CD4-positive, alpha-beta T cell treated with Interleukin-17A for 4 hours (primary cell): ENCODE data around the gene ADGRB3.
"Not testable (repeated sequence)": the region's sequence is repeated elsewhere in the genome, so short reads cannot be mapped to it uniquely, and the experiment has no call there.

Experiments
- DNase-seq: peaks from one replicate; pipeline ENCODE4 v3.0.0-alpha.2; 2020; ENCODE audit warnings: mixed read lengths

Gene ADGRB3

DNA sequence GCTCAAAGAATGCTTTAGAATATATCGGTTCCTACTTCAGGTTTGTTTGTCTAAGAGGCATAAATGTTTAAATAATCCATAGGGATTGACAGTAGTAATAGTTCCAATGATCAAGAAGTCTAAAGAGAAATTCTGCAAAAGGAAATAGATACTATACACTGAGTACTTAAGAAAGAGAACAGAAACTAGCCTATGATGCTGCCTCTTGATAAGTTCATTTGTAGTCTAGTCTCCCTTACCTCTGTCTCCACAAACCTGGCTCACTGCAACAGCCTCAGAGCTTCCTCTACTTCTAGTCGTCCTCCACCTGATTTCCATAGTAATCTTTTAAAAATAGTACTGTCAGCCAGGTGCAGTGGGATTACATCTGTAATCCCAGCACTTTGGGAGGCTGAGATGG is 650.0 kb downstream of the ADGRB3 start:
- DNase-seq = no peak

DNA sequence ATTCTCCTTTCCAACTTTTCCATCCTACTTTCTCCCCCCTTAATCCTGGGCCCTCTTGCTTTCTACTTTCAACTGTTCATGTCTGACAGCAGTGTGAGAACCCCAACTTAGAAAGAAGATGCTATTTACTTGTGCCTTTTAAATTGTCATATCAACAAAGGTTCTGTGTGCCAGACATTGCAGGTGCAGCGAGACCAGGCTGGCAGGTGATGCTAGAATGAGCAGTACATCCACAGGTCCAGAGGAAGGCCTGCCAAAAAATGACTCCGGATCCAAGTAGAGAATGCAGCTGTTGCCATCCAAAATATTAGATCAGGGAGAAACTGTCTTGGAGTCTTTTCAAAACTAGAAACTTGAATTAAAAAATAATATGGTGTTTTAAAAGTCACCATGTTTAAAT is 651.2 kb downstream of the ADGRB3 start:
- no peak for DNase-seq

DNA sequence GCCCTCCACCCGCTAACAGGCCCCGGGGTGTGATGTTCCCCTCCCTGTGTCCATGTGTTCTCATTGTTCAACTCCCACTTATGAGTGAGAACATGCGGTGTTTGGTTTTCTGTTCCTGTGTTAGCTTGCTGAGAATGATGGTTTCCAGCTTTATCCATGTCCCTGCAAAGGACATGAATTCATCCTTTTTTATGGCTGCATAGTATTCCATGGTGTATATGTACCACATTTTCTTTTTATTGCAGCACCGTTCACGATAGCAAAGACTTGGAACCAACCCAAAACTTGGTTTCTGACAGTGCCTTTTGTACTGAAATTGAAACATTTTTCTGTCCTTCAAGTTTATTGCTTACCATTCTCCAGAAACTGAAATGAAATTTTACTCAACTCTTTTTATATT is 653.1 kb downstream of the ADGRB3 start:
- not testable (repeated sequence) for DNase-seq

DNA sequence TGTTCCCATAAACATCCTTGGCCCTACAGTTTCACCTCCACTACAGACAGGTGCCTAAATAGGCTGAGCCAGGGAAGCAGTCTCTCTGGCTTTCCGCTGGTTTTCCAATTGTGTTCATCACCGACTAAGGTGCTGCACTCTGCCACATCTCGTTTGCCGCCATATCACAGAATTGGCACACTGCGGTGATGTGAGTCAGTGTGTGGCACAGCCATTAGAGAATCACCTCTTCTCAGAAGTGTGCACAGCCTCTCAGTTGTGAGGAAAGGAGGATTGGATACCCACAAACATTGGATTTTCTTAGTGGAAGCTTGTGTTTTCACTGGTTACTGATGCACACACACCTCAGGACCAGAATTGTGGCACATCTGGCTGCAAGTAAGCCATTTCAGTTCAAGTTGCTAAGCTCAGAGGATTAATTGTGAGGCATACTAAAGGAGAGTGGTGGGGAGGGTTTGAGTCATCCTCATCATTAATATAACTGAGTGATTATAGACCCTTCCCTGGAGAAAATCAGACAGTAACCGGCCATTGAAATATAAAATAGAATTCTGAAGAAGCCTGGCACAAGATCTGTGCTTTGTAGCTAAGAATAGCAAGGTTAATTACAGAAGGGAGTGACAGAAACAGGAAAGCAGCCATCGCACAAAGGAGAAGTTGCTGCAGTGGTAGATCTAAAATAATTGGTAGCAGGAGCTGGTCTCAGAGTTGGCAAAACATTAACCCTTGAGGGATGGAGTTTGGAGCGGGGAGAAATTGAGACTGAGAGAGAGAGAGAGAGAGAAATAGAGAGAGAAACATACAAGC is 654.8 kb downstream of the ADGRB3 start:
- no peak for DNase-seq

DNA sequence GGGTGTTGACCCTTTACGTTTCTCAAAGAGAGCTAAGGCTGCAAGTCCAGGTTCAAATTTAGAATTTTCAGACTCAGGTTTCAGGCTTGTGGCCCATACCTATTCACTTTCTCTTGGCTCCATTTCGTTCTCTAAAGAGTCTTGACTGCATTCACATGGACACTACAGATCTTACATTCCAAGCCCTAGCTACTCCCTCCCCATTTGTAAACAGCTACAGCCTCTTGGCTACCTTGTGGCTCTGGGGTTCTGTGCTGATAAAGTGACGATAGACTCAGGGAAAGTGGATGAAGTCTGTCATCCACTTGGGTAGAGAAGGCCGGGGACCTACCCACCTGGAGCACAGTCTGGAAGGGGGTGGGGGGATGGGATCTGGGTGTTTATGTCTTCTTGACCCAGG is 658.4 kb downstream of the ADGRB3 start:
- no peak for DNase-seq

DNA sequence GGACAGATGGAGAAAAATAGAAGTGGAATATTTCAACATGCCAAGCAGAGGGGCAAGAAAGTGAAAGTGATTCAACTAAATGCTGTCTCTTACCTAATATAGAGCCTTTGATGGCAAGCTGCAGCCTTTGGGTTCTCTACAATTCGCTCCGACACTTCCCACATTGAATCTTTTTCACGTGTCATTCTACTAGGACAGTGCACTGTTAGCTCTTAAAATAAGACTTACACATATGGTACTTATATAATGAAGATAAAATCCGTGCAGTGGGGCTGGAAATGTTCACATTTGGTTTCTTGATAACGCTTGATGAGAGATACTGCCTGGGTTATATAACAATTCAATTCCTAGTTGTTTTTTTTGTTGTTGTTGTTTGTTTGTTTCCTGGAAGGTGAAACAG is 659.3 kb downstream of the ADGRB3 start:
- DNase-seq = no peak

DNA sequence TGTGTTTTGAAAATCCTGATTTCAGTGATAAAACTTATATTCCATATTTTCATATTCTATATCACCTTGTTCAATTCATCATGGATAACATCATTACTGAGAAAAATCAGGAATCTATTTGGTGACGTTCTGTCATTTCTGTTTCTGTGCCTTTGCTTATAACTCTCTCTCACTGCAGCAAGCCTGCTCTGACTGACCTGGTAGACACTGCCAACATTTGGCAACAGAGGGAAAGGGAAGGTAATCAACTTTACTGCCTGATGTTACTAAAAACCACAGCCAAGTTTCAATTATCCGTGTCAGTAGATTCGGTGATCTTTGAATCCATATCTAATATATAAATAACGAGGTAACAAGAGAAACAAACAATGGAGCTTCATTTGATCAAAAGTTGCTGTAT is 659.8 kb downstream of the ADGRB3 start:
- DNase-seq = no peak

DNA sequence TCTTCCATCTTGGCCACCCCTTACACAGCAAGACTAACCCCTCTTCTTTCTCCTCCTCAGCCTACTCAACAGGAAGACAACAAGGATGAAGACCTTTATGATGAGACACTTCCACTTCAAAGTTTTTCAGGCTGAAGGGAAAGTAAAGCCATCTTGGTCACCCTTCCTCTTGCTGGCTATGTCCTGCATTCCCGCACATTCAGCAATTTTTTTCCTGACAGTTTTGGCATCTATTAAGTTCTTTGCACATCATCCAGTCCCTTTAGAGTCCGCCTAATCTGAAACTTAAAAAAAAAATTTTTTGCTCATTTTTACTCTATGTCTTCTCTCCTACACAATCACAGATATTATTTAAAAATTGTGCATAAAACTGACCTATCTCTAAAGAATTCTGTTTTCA is 668.3 kb downstream of the ADGRB3 start:
- DNase-seq = no peak

DNA sequence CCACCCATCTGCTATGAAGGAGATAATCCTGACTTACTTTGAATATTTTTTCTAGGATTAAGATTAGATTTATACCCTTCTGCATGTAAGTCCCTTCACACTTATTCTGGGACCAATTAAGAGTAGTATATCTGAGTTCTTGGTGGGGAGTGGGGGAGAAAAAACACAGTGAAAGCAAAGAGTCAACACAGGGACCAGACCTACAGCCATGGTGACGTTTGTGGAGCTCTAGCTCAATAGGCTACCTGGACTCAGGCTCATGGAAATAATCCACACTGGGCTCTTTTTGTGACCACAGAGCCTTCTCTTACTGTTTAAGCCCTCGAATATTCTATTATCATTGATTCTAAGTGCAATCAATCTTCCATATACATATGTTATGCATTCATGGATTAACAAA is 670.4 kb downstream of the ADGRB3 start:
- DNase-seq = no peak

DNA sequence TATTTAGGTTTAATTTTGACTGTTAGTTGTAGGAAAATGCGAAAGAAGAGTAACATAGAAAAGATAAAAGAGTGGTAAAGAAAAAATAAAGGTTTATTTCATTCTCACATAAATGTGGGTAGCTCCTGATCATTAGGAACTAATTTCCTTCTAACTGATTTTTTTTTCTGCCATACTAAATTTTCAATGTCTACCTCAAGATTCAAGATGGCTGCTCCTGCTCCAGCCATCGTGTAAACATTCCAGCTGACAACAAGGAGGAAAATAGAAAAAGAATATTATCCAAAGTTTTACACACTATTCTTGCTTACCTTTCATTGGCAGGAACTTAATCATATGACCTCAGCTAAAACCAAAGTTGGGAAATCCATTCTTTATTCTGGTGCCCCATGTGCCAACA is 673.5 kb downstream of the ADGRB3 start:
- no peak for DNase-seq

DNA sequence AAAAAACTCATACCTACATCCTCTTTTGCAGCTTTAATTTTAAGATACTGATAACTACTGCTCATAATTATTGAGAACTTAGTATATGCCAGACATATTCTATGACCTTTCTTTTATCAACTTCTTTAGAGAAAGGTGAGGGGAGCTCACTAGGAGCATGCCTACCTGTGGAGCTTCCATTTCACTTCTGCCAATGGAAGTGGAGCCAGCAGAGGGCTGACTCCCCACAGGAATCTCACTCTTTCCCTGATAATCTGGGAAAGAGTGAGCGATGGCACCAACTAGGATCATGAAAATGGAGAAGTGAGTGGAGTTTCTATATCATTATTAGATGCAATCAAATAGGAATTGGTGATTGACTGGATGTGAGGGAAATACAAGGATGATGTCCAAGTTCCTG is 676.8 kb downstream of the ADGRB3 start:
- DNase-seq = no peak

DNA sequence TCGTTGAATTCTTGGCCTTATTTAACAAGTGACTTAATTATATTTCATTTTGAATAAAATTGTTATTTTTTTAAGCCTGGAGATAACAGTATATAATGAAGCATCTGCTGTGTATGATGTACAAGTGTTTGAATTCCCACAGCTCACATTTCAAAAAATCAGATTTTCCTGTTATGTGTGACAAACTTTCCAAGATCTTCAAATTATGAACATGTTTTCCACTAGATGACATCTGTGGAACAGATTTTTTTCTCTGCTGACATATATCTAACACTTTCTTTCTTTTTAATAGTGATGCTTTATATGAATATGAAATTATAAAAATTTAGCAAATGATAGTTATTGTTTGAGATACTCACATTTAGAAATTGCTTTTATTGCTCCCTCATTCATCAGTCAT is 678.9 kb downstream of the ADGRB3 start:
- DNase-seq = no peak

DNA sequence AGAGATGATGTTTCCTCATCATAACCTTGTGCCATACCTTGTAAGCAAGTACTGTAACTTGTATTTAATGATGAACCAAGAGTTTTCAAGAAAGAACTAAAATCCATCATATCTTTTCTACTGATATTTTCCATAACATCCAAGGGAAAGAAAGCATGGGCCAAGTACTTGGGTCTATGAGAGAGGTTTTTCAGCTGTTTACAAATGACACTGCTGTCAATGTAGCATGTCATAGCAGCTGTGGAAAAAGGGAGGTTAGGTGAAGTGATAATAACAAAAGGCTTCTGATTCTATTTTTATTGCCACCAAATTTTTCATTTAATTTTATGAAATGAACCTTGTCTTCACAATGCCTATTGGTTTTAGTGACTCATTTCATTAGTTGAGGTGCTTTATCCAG is 679.4 kb downstream of the ADGRB3 start:
- no peak for DNase-seq

DNA sequence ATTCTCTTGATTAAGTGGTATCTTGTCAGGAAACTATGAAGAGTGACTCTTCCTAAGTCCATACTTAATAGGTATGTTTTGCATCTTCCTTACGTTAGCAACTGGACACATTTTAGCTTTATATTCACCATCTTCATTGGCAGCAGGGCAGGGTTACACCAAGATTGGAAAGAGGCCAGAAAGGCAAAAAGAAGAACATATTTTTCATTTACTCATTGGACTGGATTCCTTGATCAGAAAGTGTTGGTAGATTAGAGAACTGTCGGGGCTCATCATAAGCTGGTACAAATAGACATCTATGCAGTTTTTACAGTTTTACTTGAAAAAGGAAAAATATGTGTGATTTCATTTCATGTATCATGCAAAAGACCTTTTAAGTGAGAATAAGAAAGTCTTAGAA is 696.8 kb downstream of the ADGRB3 start:
- DNase-seq = no peak

DNA sequence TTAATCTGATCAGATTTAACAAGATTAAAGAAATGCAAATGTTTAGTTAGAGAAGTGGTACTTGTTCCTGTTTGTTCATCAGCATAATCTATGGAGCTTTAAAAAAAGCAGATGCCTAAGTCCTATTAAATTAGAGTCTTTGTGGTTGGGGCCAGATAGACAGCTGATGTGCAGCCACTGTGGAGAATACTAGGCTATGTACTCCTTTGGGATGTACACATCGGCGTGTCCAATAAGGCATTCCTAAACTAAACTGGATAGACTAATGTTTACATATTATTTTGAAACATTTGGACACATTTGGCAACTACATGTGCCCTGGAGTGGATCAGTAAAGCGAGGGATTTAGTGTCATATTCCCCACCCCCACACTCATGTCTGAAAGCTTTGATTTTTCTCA is 702.2 kb downstream of the ADGRB3 start:
- DNase-seq = no peak

DNA sequence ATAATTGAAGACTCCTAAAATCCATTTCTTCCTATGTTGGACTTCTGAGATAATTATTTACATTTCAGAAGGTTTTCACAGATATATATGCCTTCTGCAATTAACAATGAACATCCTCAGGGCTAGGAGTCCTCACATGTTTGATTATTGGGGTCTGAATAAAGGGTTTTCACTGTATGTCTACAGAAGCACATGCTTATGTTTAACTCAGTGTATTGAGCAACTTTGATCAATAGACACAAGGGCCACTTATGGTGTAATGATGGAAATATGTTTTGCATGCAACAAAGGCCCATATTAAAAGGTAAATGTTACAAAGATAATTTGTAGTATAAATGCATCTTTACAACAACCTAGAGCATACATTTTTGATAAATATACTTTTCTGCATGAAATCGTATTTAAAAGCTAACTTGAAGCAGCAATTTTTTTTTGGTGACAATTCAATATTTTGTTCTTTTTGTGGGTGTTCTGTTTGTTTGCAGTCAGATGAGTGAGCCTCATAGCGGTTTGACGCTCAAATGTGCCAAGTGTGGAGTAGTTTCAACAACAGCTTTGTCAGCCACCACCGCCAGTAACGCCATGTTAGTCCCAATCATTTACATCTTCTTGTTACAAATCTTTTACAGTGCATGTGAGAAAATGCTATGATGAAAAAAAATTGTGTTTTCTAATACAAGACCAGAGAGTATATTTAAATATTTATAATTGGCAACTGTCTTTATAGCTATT is 703.5 kb downstream of the ADGRB3 start:
- DNase-seq = no peak

DNA sequence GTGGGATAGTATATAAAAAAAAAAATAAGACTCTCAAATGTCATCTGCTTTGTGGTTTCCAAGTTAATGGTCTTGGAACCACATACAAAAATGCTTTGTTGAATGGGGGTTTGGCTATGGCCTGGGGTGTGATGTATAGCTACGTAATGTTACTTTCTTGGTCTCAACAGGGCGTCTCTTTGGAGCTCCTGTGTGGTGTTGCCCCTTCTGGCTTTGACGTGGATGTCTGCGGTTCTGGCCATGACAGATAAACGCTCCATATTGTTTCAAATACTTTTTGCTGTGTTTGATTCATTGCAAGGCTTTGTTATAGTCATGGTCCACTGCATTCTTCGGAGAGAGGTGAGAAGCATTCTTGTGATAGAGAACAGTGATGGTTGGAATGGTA is 704.1 kb downstream of the ADGRB3 start:
- no peak for DNase-seq

DNA sequence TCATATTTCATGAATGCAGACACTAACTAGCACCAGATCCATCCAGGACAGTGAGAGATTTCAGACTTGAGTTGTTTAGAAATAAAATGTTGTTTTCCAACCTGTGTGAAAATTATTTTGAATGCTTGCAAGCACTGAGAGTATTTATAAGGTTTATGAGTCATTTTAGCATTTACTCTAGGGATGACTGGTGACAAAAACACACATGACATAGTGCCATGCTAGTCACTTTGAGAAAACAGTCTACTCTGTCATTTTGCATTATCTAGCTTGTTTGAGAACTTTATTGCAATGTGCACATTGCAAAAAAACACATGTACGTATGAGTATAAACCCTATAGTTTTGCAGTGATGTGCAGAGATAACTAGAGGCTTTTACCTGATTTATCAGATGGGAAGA is 705.1 kb downstream of the ADGRB3 start:
- no peak for DNase-seq

DNA sequence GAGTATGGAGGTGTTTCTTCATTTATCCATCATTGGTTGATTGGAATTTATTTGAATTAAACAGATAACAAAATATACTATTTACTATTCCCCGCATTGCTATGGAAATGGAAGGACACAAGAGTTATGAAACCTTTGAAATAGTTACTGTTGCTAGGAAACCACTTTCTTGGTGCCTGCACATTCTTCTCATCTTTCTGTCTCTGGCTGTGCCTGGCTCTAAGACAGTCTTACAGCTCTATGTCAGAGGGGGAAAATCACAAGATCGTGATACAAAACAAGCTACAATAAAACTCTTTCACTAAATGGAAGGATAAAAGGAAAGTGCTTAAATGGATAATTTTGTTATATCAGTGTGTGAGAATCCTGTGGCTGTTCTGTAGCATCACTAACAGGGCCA is 708.8 kb downstream of the ADGRB3 start:
- DNase-seq = no peak

DNA sequence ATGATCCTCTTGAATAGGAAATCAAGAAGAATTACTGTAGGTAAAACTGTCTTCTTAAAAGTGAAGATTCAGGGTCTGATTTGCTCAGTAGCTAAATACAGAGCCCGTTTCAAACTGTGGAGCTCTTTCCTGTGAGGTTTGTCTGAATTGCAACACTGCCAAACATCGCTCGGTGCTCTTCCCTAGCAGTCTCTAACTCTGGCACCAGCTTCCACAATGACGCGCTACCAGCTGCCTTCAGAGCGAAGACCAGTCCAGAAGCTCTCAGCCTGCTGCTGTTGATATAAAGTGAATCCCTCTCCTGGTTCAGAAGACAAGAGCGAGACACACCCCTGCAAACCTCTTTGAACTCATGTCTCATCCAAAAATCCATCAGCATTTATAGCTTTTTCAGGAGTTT is 714.7 kb downstream of the ADGRB3 start:
- DNase-seq = no peak

DNA sequence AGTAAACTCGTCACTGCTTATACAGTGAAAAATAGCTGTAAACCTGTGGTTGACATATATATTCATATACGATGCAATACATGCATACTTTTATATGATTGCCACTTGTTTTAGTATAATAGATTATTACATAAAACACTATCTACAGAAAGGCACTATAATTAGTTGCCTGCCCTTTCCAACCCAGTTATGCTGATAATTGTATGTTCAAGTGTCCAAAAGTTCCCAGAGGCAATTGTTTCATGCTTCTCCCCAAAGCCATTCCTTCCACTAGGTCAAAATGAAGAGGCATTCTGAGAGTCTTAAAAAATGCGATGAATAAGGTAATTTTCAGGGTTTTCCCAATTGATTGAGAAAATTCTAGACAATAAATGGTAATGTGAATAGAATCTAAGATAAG is 727.1 kb downstream of the ADGRB3 start:
- DNase-seq = no peak

DNA sequence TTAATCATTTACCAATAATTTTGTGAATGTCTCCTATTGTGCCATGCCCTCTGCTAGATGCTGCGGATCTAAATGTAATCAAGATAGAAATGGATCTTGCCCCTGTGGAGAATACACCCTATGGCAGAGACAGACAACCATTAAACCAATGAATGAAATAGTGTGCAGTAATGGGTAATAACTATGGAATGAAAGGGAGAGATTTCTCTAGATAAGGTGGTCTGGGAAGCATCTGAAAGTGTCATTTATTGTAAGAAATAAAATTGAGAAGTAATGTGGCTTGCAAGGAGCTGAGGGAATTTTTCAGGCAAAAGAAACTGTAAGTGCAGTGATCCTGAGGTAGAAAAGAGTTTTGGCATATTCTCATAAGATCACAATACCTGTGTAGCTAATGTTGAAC is 731.7 kb downstream of the ADGRB3 start:
- no peak for DNase-seq

DNA sequence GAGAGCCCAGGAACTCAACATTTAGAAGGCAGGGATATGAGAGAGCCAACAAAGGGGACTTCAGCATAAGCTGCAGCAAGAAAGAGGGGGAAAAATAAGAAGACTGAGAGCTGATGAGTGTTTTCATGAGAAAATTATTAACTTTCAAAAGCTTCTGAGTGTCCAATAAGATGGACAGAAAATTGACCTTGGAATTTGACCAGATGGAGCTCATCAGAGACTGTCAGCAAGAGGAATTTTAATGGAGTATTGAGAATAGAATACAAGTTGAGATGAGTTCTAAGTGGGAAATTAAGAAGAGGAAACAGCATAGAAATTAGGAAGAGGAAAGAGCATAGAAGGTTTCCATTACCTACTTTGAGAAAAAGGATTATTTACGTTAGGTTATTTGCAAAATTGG is 733.5 kb downstream of the ADGRB3 start:
- no peak for DNase-seq

DNA sequence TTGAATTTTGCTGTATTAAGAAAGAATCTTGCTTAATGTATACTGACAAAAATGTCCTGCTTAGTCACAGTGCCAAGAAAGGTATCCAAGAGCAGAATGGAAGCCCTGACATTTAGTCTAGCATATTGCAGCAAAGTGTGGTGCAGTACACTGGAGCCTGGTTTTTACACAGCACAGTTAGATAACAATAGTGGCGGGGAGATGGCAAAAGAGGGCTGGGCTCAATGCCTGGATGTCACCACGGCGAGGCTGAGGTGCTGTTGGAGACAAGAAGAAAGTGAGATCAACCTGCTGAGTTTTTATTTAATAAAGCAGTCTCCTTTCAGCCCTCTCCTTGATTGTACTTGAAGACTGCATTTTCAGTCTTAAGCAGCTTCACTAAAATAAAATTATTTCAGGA is 735.7 kb downstream of the ADGRB3 start:
- no peak for DNase-seq

DNA sequence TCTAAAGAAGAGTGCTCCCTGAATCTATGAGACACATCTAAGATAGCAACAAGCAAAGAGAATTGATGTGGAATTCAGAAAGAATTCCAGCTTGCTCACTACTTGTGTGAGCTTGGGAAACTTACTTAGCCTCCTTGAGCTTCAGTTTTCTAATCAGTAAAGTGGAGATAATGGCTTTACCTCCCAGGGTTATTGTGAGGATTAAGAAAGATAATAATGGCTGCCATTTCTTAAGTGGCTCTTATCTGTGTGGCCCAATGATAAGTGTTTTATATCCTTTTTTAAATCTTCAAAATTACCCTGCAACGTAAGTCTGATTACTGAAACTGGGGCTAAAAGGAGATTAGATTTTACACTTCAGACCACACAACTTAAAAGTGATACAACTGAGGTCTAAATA is 743.2 kb downstream of the ADGRB3 start:
- DNase-seq = no peak
